Stimulated activated naive CD8-positive, alpha-beta T cell treated with anti-CD3 and anti-CD28 coated beads, Interleukin-15, amount 100 ng/mL, for 72 hours (primary cell): ENCODE measurements around the gene DAB1.

ENCODE experiments used
- ATAC-seq: fragments of 150-1000 bp; cut with Tn5 transposase; 2 replicates; pipeline ENCODE4 v1.10.0; 2021; ENCODE audit warnings: mild to moderate bottlenecking, moderate library complexity
- DNase-seq, 2 donors: peaks; one replicate each; pipeline ENCODE4 v3.0.0; 2021 to 2022
- H3K27ac Mint-ChIP-seq, 2 donors: one replicate each; pipeline ENCODE4 v1.8.0; 2022; ENCODE audit warnings: mild to moderate bottlenecking in 2 of 2, mixed read lengths in 2 of 2, moderate library complexity in 2 of 2
- H3K27me3 Mint-ChIP-seq: one replicate; pipeline ENCODE4 v1.8.0; 2022; ENCODE audit warnings: mixed read lengths
- H3K4me1 Mint-ChIP-seq: one replicate; pipeline ENCODE4 v1.8.0; 2022; ENCODE audit warnings: mild to moderate bottlenecking, mixed read lengths
- H3K4me3 Mint-ChIP-seq, 2 donors: one replicate each; pipeline ENCODE4 v1.8.0; 2022; ENCODE audit warnings: mild to moderate bottlenecking in 2 of 2, mixed read lengths in 2 of 2, moderate library complexity in 1 of 2
- H3K9me3 Mint-ChIP-seq, 2 donors: one replicate each; pipeline ENCODE4 v1.8.0; 2022; ENCODE audit warnings: mixed read lengths in 2 of 2

DAB1 gene

GRCh38 chr1:57384901-57385300 is 39.0 kb downstream of the DAB1 start:
- ATAC-seq, result no peak
- DNase-seq, result no peak
- Mint-ChIP-seq H3K9me3 (peaks cover 0 to 10% of the 10 kb centered on the region in 2 donors), H3K27ac (no peak overlapping the region), H3K4me1 (no peaks in the 10 kb centered on the region), H3K4me3 (no peak overlapping the region), H3K27me3 (peaks cover 14% of the 10 kb centered on the region)

GRCh38 chr1:57384284-57384683 is 39.6 kb downstream of the DAB1 start:
- no peak overlapping the region for H3K27ac Mint-ChIP-seq
- peaks cover 13% of the 10 kb centered on the region for H3K27me3 Mint-ChIP-seq
- peaks cover 0 to 10% of the 10 kb centered on the region in 2 donors for H3K9me3 Mint-ChIP-seq
- H3K4me3 Mint-ChIP-seq, result no peak overlapping the region
- H3K4me1 Mint-ChIP-seq, result no peaks in the 10 kb centered on the region
- ATAC-seq, result no peak
- DNase-seq, result no peak

GRCh38 chr1:57381871-57382270 is 42.0 kb downstream of the DAB1 start:
- Mint-ChIP-seq H3K27ac (no peak overlapping the region), H3K4me1 (no peaks in the 10 kb centered on the region), H3K27me3 (no peaks in the 10 kb centered on the region), H3K4me3 (no peak overlapping the region), H3K9me3 (peaks cover 0 to 10% of the 10 kb centered on the region in 2 donors)
- DNase-seq (no peak), ATAC-seq (no peak)

GRCh38 chr1:57381426-57381825 is 42.4 kb downstream of the DAB1 start:
- no peak for ATAC-seq
- peaks cover 0 to 10% of the 10 kb centered on the region in 2 donors for H3K9me3 Mint-ChIP-seq
- no peaks in the 10 kb centered on the region for H3K4me1 Mint-ChIP-seq
- no peak overlapping the region for H3K27ac Mint-ChIP-seq
- DNase-seq, result no peak
- no peak overlapping the region for H3K4me3 Mint-ChIP-seq
- H3K27me3 Mint-ChIP-seq, result no peaks in the 10 kb centered on the region

DNA sequence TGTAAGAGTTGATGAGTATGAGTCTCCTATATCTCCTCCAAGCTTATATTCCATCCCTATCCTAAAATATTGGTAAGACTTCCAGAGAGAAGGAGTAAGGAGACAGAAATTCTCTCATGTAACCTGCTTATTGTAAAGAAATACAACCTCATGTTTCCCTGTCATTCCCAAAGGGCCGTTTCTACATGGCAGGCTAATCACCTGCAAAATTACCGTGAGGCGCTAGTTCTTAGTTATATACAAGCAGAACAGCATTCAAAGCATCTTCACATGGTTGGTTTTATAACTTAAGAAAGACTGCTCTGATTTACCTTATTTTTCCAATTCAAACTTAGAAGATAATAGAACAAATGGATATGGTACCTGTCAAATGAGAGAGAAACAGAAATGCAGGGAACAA is 42.9 kb downstream of the DAB1 start:
- Mint-ChIP-seq H3K4me3 (no peak overlapping the region), H3K4me1 (no peaks in the 10 kb centered on the region), H3K27me3 (peaks cover 1% of the 10 kb centered on the region), H3K27ac (no peak overlapping the region), H3K9me3 (peaks cover 0 to 10% of the 10 kb centered on the region in 2 donors)
- ATAC-seq, result no peak
- DNase-seq, result no peak

GRCh38 chr1:57378534-57378933 is 45.3 kb downstream of the DAB1 start:
- no peak for DNase-seq
- no peak for ATAC-seq
- H3K4me1 Mint-ChIP-seq, result no peaks in the 10 kb centered on the region
- no peak overlapping the region for H3K4me3 Mint-ChIP-seq
- H3K9me3 Mint-ChIP-seq, result peaks cover 0 to 10% of the 10 kb centered on the region in 2 donors
- peaks cover 13% of the 10 kb centered on the region for H3K27me3 Mint-ChIP-seq
- H3K27ac Mint-ChIP-seq, result no peak overlapping the region

GRCh38 chr1:57377339-57378139 is 46.3 kb downstream of the DAB1 start:
- Mint-ChIP-seq H3K27me3 (peaks cover 13% of the 10 kb centered on the region), H3K27ac (no peak overlapping the region), H3K9me3 (peaks cover 0 to under 1% of the 10 kb centered on the region in 2 donors), H3K4me3 (no peak overlapping the region), H3K4me1 (no peaks in the 10 kb centered on the region)
- ATAC-seq (no peak), DNase-seq (no peak)

DNA sequence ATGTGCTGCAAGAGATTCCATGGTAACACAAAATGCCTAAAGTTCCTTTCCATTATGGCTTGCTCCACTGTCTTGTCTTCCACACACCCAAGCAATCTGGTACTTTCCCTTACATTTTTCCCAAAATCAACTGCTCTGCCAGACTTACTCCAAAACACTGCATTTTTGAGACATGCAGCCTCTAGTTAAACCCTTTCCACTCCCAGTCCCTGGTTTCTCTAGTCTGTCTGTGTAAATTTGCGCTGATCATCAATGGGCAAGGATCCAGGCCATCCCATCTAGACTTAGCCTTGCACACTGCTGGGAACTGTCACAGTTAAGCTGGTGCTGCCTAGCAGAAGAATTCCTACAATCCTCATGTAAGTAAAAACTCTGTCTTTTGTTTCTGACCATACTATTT is 47.8 kb downstream of the DAB1 start:
- no peak overlapping the region for H3K27ac Mint-ChIP-seq
- no peak for ATAC-seq

DNA sequence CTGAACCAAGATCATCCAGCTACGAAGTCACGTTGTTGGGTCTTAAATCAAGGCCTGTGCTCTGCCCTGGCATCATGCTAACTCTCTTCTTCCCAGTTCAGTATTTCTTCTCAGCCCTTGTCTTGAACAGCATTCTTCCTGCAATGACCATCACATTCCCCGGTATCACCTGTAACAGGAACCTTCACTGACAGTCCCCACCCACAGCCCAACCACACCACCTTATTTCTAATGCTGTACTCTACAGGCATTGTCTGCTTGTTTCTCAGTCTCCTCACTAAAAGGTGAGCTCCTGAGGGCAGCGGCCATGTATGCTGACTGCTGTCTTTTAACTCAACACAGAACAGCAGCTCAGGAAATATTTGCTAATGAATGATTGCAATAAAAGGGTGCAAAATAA is 54.0 kb downstream of the DAB1 start:
- Mint-ChIP-seq H3K9me3 (peaks cover 6 to 13% of the 10 kb centered on the region in 2 donors), H3K27me3 (peaks cover 1% of the 10 kb centered on the region), H3K27ac (no peak overlapping the region), H3K4me3 (no peak overlapping the region), H3K4me1 (no peaks in the 10 kb centered on the region)
- DNase-seq (no peak), ATAC-seq (no peak)

More for the DNA sequence above, 47.8 kb downstream of the DAB1 start:
- Mint-ChIP-seq H3K4me1 (no peaks in the 10 kb centered on the region), H3K9me3 (no peaks in the 10 kb centered on the region), H3K4me3 (no peak overlapping the region), H3K27me3 (peaks cover 13% of the 10 kb centered on the region)
- DNase-seq, result no peak

DNA sequence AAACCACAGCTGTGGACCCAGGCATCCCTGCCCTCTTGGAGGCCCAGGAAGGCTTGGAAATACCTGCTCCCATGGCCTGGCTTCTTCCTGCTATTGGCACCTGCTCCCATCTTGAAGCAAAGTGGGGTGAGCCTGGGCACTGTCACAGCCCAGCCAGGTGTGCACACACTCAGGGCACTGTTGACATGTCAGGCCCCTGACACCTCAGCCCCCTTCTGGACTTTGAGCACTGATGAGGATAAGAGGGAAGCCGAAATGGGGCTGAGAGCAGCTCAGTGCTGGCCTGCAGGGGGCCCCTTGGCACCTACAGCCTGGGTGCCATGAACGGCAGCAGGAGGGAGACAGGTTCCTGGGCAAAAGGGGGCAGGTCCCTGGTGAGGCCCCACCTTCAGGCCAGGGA is 55.9 kb downstream of the DAB1 start:
- ATAC-seq, result no peak
- no peak overlapping the region for H3K27ac Mint-ChIP-seq
- peaks cover 6 to 13% of the 10 kb centered on the region in 2 donors for H3K9me3 Mint-ChIP-seq
- no peaks in the 10 kb centered on the region for H3K4me1 Mint-ChIP-seq
- no peak for DNase-seq
- H3K4me3 Mint-ChIP-seq, result no peak overlapping the region
- H3K27me3 Mint-ChIP-seq, result no peaks in the 10 kb centered on the region

DNA sequence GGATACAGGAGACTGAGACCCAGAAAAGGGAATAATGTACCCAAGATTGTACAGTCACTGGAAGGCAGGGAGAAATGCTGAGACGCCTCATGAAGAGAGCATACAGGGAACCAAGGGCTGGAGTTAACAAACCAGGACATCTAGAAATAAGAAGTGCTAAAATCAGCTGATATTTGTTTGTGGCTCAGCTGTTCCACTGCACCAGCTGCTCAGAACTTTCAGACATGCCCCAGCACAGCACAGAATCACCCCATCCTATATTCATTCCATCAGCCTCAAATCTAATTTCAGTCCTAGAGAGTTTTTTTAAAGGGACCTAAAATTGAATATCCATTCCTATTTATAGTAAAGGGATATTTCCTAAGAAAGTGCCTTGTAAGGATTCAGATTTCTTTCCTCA is 60.2 kb downstream of the DAB1 start:
- Mint-ChIP-seq H3K4me1 (no peaks in the 10 kb centered on the region), H3K27ac (no peak overlapping the region), H3K9me3 (peaks cover 5 to 12% of the 10 kb centered on the region in 2 donors), H3K4me3 (no peak overlapping the region), H3K27me3 (no peaks in the 10 kb centered on the region)
- DNase-seq (no peak), ATAC-seq (no peak)

GRCh38 chr1:57363165-57363564 is 60.7 kb downstream of the DAB1 start:
- ATAC-seq (no peak), DNase-seq (no peak)
- Mint-ChIP-seq H3K27me3 (no peaks in the 10 kb centered on the region), H3K9me3 (peaks cover 6 to 12% of the 10 kb centered on the region in 2 donors), H3K27ac (no peak overlapping the region), H3K4me3 (no peak overlapping the region), H3K4me1 (no peaks in the 10 kb centered on the region)

GRCh38 chr1:57362480-57362879 is 61.4 kb downstream of the DAB1 start:
- H3K27me3 Mint-ChIP-seq, result peaks cover 2% of the 10 kb centered on the region
- H3K27ac Mint-ChIP-seq, result no peak overlapping the region
- H3K4me1 Mint-ChIP-seq, result no peaks in the 10 kb centered on the region
- peaks cover 6 to 8% of the 10 kb centered on the region in 2 donors for H3K9me3 Mint-ChIP-seq
- ATAC-seq (no peak), DNase-seq (no peak)
- H3K4me3 Mint-ChIP-seq, result no peak overlapping the region

- DNase-seq (no peak), ATAC-seq (no peak)
- peaks cover 6 to 8% of the 10 kb centered on the region in 2 donors for H3K9me3 Mint-ChIP-seq
- no peak overlapping the region for H3K27ac Mint-ChIP-seq
- peaks cover 6% of the 10 kb centered on the region for H3K27me3 Mint-ChIP-seq
- no peak overlapping the region for H3K4me3 Mint-ChIP-seq
- no peaks in the 10 kb centered on the region for H3K4me1 Mint-ChIP-seq
These were observed 62.3 kb downstream of the DAB1 start for GRCh38 chr1:57361516-57361915.

DNA sequence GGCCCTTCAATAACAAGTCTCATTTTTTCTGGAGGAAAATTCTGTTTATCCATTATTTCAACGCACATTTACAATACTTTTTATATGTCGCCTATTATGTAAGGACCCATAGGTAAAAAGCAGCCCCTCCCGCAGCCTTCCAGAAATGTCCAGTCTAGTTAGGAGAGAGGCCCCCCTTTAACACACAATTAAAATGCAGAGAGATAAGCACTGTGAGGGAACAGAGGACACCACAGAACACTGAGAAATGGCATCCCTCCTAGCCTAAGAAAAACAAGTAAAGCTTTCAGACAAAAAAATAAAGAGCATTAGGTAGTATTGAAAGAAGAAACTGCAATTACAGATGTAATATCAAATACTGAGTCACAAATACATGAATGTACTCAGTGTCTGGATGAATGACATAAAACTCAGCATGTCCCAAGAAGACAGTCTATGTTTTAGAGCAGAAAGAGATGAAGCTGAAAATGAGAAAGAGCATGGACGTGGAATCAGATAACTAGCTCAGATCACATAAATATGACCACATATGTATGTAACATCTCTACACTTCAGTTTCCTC is 62.9 kb downstream of the DAB1 start:
- Mint-ChIP-seq H3K27me3 (peaks cover 6% of the 10 kb centered on the region), H3K27ac (no peak overlapping the region), H3K4me3 (no peak overlapping the region), H3K4me1 (no peaks in the 10 kb centered on the region), H3K9me3 (peaks cover 6 to 8% of the 10 kb centered on the region in 2 donors)
- no peak for DNase-seq
- no peak for ATAC-seq

DNA sequence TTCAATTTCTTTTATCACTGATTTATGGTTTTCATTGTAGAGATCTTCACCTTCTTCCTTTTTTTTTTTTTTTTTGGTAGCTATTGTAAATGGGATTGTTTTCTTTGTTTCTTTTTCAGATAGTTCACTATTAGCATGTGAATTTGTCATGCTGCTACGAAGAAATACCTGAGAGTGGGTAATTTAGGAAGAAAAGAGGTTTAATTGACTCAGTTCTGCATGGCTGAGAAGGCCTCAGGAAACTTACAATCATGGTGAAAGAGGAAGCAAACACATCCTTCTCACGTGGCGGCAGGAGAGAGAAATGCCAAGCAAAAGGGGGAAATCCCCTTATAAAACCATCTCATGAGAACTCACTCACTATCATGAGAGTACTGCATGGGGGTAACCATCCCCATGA is 66.4 kb downstream of the DAB1 start:
- ATAC-seq, result no peak
- H3K27me3 Mint-ChIP-seq, result peaks cover 6% of the 10 kb centered on the region

More for the DNA sequence above, 66.4 kb downstream of the DAB1 start:
- H3K4me1 Mint-ChIP-seq, result no peaks in the 10 kb centered on the region
- H3K4me3 Mint-ChIP-seq, result no peak overlapping the region
- no peak overlapping the region for H3K27ac Mint-ChIP-seq
- no peak for DNase-seq
- H3K9me3 Mint-ChIP-seq, result peaks cover 6 to 8% of the 10 kb centered on the region in 2 donors
